Ovary (tissue), 9 donors: ENCODE results near the gene ATXN1. TPM values are rescaled to one million over a fixed set of nuclear protein-coding genes. Genes with fewer than 3 reads are reported as not detected.

ENCODE experiments used
- DNase-seq, 5 donors: peaks; one replicate each; pipeline ENCODE4 v3.0.0-alpha.2; 2019 to 2020
- H3K27ac ChIP-seq, 2 donors: fragments of 200-600 bp; one replicate each; pipeline versions ENCODE4 v1.5.1 to v1.8.0; 2019 to 2022
- H3K27me3 ChIP-seq: fragments of 200-600 bp; one replicate; pipeline ENCODE4 v1.8.0; 2022
- H3K36me3 ChIP-seq: fragments of 200-600 bp; sonication (generic); one replicate; pipeline ENCODE4 v1.5.1; 2019
- H3K4me1 ChIP-seq: one replicate; pipeline ENCODE4 v1.8.1; 2013; ENCODE audit warnings: mild to moderate bottlenecking, moderate library complexity; ENCODE audit not compliant: insufficient read depth
- H3K4me3 ChIP-seq: fragments of 200-600 bp; sonication (generic); one replicate; pipeline ENCODE4 v1.5.1; 2017
- H3K9me3 ChIP-seq, 2 donors: fragments of 200-600 bp in 1 of 2; sonication (generic) in 1 of 2; one replicate each; pipeline versions ENCODE4 v1.5.1 to v1.8.1; 2013 to 2019; ENCODE audit warnings: mild to moderate bottlenecking in 1 of 2, moderate library complexity in 1 of 2
- CTCF ChIP-seq, 3 donors: fragments of 450-650 bp in 2 of 3; fragments of 200-600 bp in 1 of 3; IDR thresholded peaks; one replicate each; pipeline versions ENCODE4 v1.5.1 to v1.8.0; 2016 to 2022; ENCODE audit warnings: antibody characterized with exemption in 3 of 3, mild to moderate bottlenecking in 1 of 3
- EP300 ChIP-seq: sonication (generic); formaldehyde crosslinking; IDR thresholded peaks from one replicate; pipeline ENCODE4 v1.6.1; 2017; ENCODE audit warnings: antibody characterized with exemption
- POLR2A ChIP-seq: fragments of 450-650 bp; IDR thresholded peaks from one replicate; pipeline ENCODE4 v1.6.1; 2017; ENCODE audit warnings: antibody characterized with exemption, mild to moderate bottlenecking, moderate library complexity
- WGBS, 3 donors: extraction: QIAGEN DNeasy Blood & Tissue Kit in 1 of 3; methylation state at CpG; one replicate each; pipeline versions ENCODE4 v1.1.5 to v1.1.7; 2013 to 2017; 5-methylcytosine and 5-hydroxymethylcytosine counted together
- intact Hi-C, 4 donors: fragments of 100-400 bp; cut with DNase I; formaldehyde crosslinking; loops; one replicate each; pipeline versions ENCODE4 v1.11.0 to v1.15.1; 2022 to 2023
- polyA plus RNA-seq, 2 donors: library from polyadenylated mRNA; stranded (reverse); fragments of 200-250 nt in 1 of 2; fragments of 350-450 nt in 1 of 2; fragmentation: Illumina TruSeq in 1 of 2; extraction: RNeasy Lipid Tissue Mini Kit (QIAGEN cat#74804) in 1 of 2; gene quantifications; one replicate each; pipeline ENCODE4 v1.2.3, GENCODE V29; 2013 to 2014
- total RNA-seq, 7 donors: library from RNA; depleted of rRNA in 2 of 7; stranded (reverse); fragments of >200 nt in 2 of 7; fragmentation: NEBNext Ultra II Directional in 3 of 7; extraction: Animal tissue kit (Norgen Biotek cat#: 25700) in 3 of 7; gene quantifications; one replicate each; pipeline versions ENCODE4 v1.1.0 to v1.2.4, GENCODE V29; 2016 to 2023
- donor health status: DM: no; HTN: no; CAD: no; lungs with moderate emphysema.
- donor health status: DM: no; HTN: no; CAD: no.
- donor health status: Bipolar disorder and iron deficiency.
- donor health status: DM: yes; HTN: yes; CAD: no.
- donor health status: DM: no; HTN: no; CAD: no.
- donor health status: DM: yes; HTN: yes; CAD: no.

ATXN1 gene
- total and polyA plus RNA-seq, 9 donors, result 7.3 to 38.2 (median 30.4) TPM

- Histone ChIP-seq H3K4me1 (no peaks in the 10 kb centered on the region), H3K9me3 (no peaks in the 10 kb centered on the region), H3K27ac (no peak overlapping the region), H3K4me3 (no peak overlapping the region), H3K27me3 (no peaks in the 10 kb centered on the region), H3K36me3 (no peaks in the 10 kb centered on the region)
- WGBS, 3 donors, result 91 to 93% (median 93%) methylated on average over 5 of the region's 5 CpGs
- DNase-seq, result no peak
- intact Hi-C loops, result no loop called here
- TF ChIP-seq EP300 (no peak), CTCF (IDR thresholded peaks at IDR 0.05) (no peak)
Observed at GRCh38 chr6:16634855-16635254, 126.4 kb downstream of the ATXN1 start.

- Histone ChIP-seq H3K4me3 (no peak overlapping the region), H3K27ac (no peak overlapping the region), H3K4me1 (no peaks in the 10 kb centered on the region), H3K36me3 (no peaks in the 10 kb centered on the region), H3K9me3 (no peaks in the 10 kb centered on the region), H3K27me3 (no peaks in the 10 kb centered on the region)
- no peak for DNase-seq
- intact Hi-C loops, result no loop called here
- WGBS, 3 donors, result 71 to 84% (median 81%) methylated on average over 1 of the region's 1 CpG
- TF ChIP-seq CTCF (IDR thresholded peaks at IDR 0.05) (no peak), POLR2A (no peak), EP300 (no peak)
Observed at GRCh38 chr6:16633961-16634360, 127.3 kb downstream of the ATXN1 start.

DNA sequence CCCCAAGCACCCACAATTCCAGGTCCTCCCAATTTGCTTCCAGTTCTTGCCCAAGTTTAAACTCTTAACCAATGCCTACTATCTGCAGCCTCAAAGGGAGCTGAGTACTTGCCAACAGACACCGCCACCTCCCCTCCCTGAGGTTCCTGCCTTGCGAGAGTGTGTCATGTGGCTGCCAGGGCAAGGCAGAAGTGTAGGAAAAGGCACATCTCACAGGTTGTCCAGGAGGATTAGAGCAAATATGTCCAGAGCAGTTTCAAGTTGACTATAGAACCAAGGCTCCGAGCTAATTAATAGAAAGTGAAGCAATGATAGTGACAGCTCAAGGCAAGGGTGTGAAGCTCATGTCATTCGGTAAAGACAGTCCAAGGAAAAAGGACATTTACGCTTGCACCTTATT is 127.8 kb downstream of the ATXN1 start:
- no peaks in the 10 kb centered on the region for H3K27me3 ChIP-seq
- no peaks in the 10 kb centered on the region for H3K36me3 ChIP-seq
- intact Hi-C loops, result no loop called here
- no peak overlapping the region for H3K27ac ChIP-seq
- no peaks in the 10 kb centered on the region for H3K9me3 ChIP-seq
- WGBS, 3 donors, result 95 to 98% (median 97%) methylated on average over 5 of the region's 5 CpGs
- H3K4me3 ChIP-seq, result no peak overlapping the region
- DNase-seq, result no peak
- no peaks in the 10 kb centered on the region for H3K4me1 ChIP-seq
- no peak for TF ChIP-seq EP300
- no peak for TF ChIP-seq POLR2A
- TF ChIP-seq CTCF (IDR thresholded peaks at IDR 0.05), result no peak

GRCh38 chr6:16632101-16632500 is 129.2 kb downstream of the ATXN1 start:
- Histone ChIP-seq H3K4me3 (no peak overlapping the region), H3K36me3 (no peaks in the 10 kb centered on the region), H3K9me3 (no peaks in the 10 kb centered on the region), H3K4me1 (no peaks in the 10 kb centered on the region), H3K27ac (no peak overlapping the region), H3K27me3 (no peaks in the 10 kb centered on the region)
- DNase-seq, result no peak
- WGBS, 3 donors, result 83 to 89% (median 87%) methylated on average over 4 of the region's 4 CpGs
- intact Hi-C loops, result no loop called here
- TF ChIP-seq EP300, result no peak
- no peak for TF ChIP-seq POLR2A
- no peak for TF ChIP-seq CTCF (IDR thresholded peaks at IDR 0.05)
